Activated CD4-positive, alpha-beta T cell treated with anti-CD3 and anti-CD28 coated beads for 1 hour (primary cell): ENCODE results near the gene CCL18.
"Not testable (repeated sequence)": the region's sequence is repeated elsewhere in the genome, so short reads cannot be mapped to it uniquely, and the experiment has no call there.

Experiments
- DNase-seq: peaks from one replicate; pipeline ENCODE4 v3.0.0-alpha.2; 2020

The CCL18 gene

GRCh38 chr17:36104701-36105181 lies 40.7 kb downstream of the CCL18 start:
- DNase-seq, result no peak

- DNase-seq, result no peak
Measured at GRCh38 chr17:36105781-36106492, 41.9 kb downstream of the CCL18 start.

- DNase-seq, result no peak
Measured at GRCh38 chr17:36106493-36106835, 42.4 kb downstream of the CCL18 start.

- DNase-seq, result no peak
Measured at GRCh38 chr17:36107660-36108059, 43.6 kb downstream of the CCL18 start.

GRCh38 chr17:36108265-36108664 lies 44.2 kb downstream of the CCL18 start:
- DNase-seq, result not testable (repeated sequence)

GRCh38 chr17:36111068-36111490 lies 47.0 kb downstream of the CCL18 start:
- DNase-seq, result no peak

- no peak for DNase-seq
Measured at GRCh38 chr17:36112572-36112971, 48.5 kb downstream of the CCL18 start.

GRCh38 chr17:36113131-36113530 lies 49.1 kb downstream of the CCL18 start:
- not testable (repeated sequence) for DNase-seq

GRCh38 chr17:36114971-36115648 lies 51.0 kb downstream of the CCL18 start:
- not testable (repeated sequence) for DNase-seq

- DNase-seq, result not testable (repeated sequence)
Measured at GRCh38 chr17:36115649-36115977, 51.5 kb downstream of the CCL18 start.

GRCh38 chr17:36117505-36118382 lies 53.7 kb downstream of the CCL18 start:
- no peak for DNase-seq

GRCh38 chr17:36118477-36119353 lies 54.6 kb downstream of the CCL18 start:
- no peak for DNase-seq

- no peak for DNase-seq
Measured at GRCh38 chr17:36120221-36120620, 56.1 kb downstream of the CCL18 start.

- not testable (repeated sequence) for DNase-seq
Measured at GRCh38 chr17:36121099-36121498, 57.0 kb downstream of the CCL18 start.
